ENCODE results near the gene GPHA2. TPM values are rescaled to one million over a fixed set of nuclear protein-coding genes. Genes with fewer than 3 reads are reported as not detected.

The GPHA2 gene
- total RNA-seq, 1 experiment from 2014 or later = not detected

DNA sequence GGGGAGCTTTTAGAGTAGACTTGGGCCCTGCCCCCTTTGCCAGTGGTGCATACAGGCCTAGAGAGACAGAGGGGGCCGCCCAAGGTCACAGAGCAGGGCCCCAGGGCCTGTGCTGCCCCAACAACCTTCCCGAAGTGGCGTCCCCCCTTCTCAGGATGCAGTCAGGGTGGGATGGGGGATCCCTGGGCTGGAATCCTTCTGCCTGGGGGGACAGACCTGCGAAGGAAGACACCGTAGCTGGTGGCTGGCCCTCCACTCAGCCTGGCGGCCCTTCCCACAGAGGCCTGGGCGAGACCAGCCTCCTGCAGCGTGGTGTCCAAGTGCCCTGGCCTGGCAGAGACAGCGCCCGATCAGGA lies 42.9 kb downstream of the GPHA2 start:
- intact Hi-C loops (cut with micrococcal nuclease; ENCODE audit: unreplicated experiment) = no loop called here
- H3K27ac Mint-ChIP-seq (ENCODE audit: unreplicated experiment) = no peak overlapping the region
- H3K9me3 Mint-ChIP-seq (ENCODE audit: low read depth, unreplicated experiment) = no peaks in the 10 kb centered on the region
- no peaks in the 10 kb centered on the region for H3K27me3 Mint-ChIP-seq (ENCODE audit: unreplicated experiment)
- CTCF ChIA-PET = interaction anchor here (1.6 to 3.5 kb wide), 2 partner anchors 38 to 45 kb away, joined by 5 to 25 read pairs; no protein-coding TSS in a partner anchor
- H3K36me3 Mint-ChIP-seq (ENCODE audit: insufficient read depth, unreplicated experiment) = peaks cover 70% of the 10 kb centered on the region
- H3K4me3 Mint-ChIP-seq (ENCODE audit: low read depth, unreplicated experiment) = peak overlapping the region; percentile 80
- H3K4me1 Mint-ChIP-seq (ENCODE audit: low read depth, unreplicated experiment) = peaks cover 44% of the 10 kb centered on the region
- no peak for DNase-seq
- BruUV-seq (replicated peaks) = TSS peak; percentile 54
- TF ChIP-seq, protein P1, sequence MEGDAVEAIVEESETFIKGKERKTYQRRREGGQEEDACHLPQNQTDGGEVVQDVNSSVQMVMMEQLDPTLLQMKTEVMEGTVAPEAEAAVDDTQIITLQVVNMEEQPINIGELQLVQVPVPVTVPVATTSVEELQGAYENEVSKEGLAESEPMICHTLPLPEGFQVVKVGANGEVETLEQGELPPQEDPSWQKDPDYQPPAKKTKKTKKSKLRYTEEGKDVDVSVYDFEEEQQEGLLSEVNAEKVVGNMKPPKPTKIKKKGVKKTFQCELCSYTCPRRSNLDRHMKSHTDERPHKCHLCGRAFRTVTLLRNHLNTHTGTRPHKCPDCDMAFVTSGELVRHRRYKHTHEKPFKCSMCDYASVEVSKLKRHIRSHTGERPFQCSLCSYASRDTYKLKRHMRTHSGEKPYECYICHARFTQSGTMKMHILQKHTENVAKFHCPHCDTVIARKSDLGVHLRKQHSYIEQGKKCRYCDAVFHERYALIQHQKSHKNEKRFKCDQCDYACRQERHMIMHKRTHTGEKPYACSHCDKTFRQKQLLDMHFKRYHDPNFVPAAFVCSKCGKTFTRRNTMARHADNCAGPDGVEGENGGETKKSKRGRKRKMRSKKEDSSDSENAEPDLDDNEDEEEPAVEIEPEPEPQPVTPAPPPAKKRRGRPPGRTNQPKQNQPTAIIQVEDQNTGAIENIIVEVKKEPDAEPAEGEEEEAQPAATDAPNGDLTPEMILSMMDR (IDR thresholded peaks at IDR 0.05; ENCODE audit: unreplicated experiment) = no peak

DNA sequence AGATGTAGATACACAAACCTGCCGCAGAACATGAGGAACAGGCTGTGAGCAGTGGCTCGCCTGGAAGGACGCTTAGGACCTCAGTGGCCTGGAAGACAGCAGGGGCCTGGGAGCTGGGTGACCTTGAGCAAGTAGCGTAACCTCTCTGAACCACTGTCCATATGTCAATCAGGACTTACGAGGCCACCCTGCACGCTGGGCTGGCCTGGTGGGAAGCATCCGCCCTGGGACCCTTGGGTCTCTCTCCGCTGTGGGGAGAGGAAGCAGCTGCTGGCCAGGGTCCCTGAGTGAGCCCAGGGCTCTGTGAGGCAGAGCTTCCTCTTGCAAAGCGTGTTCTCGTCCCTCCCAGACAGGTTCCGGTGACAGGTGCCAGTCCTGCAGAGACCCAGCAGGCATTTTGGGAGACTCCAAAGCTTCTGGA lies 43.3 kb downstream of the GPHA2 start:
- Mint-ChIP-seq H3K4me1 (ENCODE audit: low read depth, unreplicated experiment) (peaks cover 48% of the 10 kb centered on the region), H3K36me3 (ENCODE audit: insufficient read depth, unreplicated experiment) (peaks cover 74% of the 10 kb centered on the region), H3K27me3 (ENCODE audit: unreplicated experiment) (no peaks in the 10 kb centered on the region), H3K4me3 (ENCODE audit: low read depth, unreplicated experiment) (peak overlapping the region; percentile 80), H3K27ac (ENCODE audit: unreplicated experiment) (peak overlapping the region; percentile 86), H3K9me3 (ENCODE audit: low read depth, unreplicated experiment) (no peaks in the 10 kb centered on the region)
- CTCF ChIA-PET = interaction anchor here (0.6 to 3.5 kb wide), 3 partner anchors 13 to 45 kb away, joined by 5 to 25 read pairs (median 11); no protein-coding TSS in a partner anchor
- no peak for DNase-seq
- intact Hi-C loops (cut with micrococcal nuclease; ENCODE audit: unreplicated experiment) = no loop called here
- TF ChIP-seq, protein P1 (IDR thresholded peaks at IDR 0.05; ENCODE audit: unreplicated experiment) = no peak
- no TSS peak for BruUV-seq (replicated peaks)

DNA sequence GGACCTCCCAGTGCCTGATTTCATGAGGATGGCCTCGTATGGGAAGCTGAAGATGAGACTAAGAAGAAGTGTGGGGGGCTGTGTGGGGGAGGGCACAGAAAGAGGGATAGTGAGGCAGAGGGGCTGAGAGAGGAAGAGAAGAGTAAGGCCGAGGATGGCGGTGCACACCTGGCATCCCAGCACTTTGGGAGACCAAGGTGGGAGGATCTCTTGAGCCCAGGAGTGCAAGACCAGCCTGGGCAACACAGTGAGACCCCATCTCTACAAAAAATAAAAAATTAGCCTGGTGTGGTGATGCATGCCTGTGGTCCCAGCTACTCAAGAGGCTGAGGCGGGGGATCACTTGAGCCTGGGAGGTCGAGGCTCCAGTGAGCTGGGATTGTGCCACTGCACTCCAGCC lies 43.8 kb downstream of the GPHA2 start:
- Mint-ChIP-seq H3K4me3 (ENCODE audit: low read depth, unreplicated experiment) (peak overlapping the region; percentile 80), H3K36me3 (ENCODE audit: insufficient read depth, unreplicated experiment) (peaks cover 74% of the 10 kb centered on the region), H3K9me3 (ENCODE audit: low read depth, unreplicated experiment) (no peaks in the 10 kb centered on the region), H3K4me1 (ENCODE audit: low read depth, unreplicated experiment) (peaks cover 52% of the 10 kb centered on the region), H3K27ac (ENCODE audit: unreplicated experiment) (peak overlapping the region; percentile 86), H3K27me3 (ENCODE audit: unreplicated experiment) (no peaks in the 10 kb centered on the region)
- TF ChIP-seq, protein P1 (IDR thresholded peaks at IDR 0.05; ENCODE audit: unreplicated experiment) = no peak
- no TSS peak for BruUV-seq (replicated peaks)
- no peak for DNase-seq
- intact Hi-C loops (cut with micrococcal nuclease; ENCODE audit: unreplicated experiment) = no loop called here
- CTCF ChIA-PET = interaction anchor here (0.6 to 3.5 kb wide), 3 partner anchors 13 to 44 kb away, joined by 5 to 25 read pairs (median 11); no protein-coding TSS in a partner anchor

DNA sequence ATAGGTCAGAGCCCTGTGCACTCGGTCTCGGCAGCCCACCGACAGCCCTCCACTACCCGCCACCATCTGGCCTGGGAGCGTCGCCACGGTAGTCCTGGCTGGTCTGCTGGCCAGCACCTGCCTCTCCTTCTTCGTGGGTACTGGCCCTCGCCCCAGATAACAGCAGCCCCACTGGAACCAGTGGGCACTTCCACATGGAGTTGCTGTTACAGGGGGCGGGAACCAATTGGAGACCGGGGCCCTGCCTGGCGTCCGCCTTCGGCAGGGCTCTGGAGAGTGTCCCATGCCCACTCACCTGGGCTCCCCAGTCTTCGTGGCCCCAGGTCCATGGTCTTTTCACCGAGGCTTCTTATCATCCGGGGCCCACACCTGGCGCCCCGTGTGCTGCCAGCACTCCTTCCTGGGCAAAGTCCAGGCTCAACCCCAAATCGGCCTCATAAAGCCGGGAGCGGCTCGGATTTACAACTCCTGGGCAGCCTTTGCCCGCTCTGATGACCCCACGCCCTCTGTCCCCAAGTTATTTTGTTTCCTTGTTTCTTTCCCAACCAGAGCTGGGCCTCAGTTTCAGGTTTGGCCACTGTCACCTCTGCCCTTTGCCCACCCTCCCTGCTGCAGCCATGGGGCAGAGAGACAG lies 44.4 kb downstream of the GPHA2 start:
- TF ChIP-seq, protein P1 (IDR thresholded peaks at IDR 0.05; ENCODE audit: unreplicated experiment) = no peak
- H3K27ac Mint-ChIP-seq (ENCODE audit: unreplicated experiment) = peak overlapping the region; percentile 86
- H3K27me3 Mint-ChIP-seq (ENCODE audit: unreplicated experiment) = no peaks in the 10 kb centered on the region
- no peaks in the 10 kb centered on the region for H3K9me3 Mint-ChIP-seq (ENCODE audit: low read depth, unreplicated experiment)
- peaks cover 73% of the 10 kb centered on the region for H3K36me3 Mint-ChIP-seq (ENCODE audit: insufficient read depth, unreplicated experiment)
- H3K4me1 Mint-ChIP-seq (ENCODE audit: low read depth, unreplicated experiment) = peaks cover 52% of the 10 kb centered on the region
- BruUV-seq (replicated peaks) = no TSS peak
- peak overlapping the region; percentile 80 for H3K4me3 Mint-ChIP-seq (ENCODE audit: low read depth, unreplicated experiment)
- DNase-seq = no peak
- intact Hi-C loops (cut with micrococcal nuclease; ENCODE audit: unreplicated experiment) = no loop called here
- CTCF ChIA-PET = interaction anchor here (4.6 kb wide), 1 partner anchor 44 kb away, joined by 49 read pairs; no protein-coding TSS in a partner anchor
